ENCODE data around the gene UBE2S.

The UBE2S gene

DNA sequence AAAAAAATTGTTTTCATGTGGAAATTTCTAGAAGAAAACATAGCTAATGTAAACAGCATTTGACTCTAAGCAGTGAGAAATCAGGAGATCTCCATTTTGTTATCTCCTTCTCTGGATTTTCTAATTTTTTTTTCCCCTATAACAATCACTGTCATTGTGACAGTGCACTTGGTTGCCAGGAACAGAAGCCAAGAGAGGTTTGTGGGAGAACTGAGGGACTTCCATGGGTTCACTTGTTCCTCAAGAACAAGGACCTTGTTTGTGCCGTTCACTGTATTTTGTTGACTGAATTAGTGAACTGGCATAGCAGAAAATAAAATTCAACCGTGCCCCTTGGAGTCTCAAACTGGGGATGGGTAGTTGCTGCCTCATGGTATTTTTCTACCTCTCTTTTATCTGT lies 18.5 kb upstream of the UBE2S start:
- TF ChIP-seq EGR1 (IDR thresholded peaks at IDR 0.05), result no peak
- TF ChIP-seq, protein P1, sequence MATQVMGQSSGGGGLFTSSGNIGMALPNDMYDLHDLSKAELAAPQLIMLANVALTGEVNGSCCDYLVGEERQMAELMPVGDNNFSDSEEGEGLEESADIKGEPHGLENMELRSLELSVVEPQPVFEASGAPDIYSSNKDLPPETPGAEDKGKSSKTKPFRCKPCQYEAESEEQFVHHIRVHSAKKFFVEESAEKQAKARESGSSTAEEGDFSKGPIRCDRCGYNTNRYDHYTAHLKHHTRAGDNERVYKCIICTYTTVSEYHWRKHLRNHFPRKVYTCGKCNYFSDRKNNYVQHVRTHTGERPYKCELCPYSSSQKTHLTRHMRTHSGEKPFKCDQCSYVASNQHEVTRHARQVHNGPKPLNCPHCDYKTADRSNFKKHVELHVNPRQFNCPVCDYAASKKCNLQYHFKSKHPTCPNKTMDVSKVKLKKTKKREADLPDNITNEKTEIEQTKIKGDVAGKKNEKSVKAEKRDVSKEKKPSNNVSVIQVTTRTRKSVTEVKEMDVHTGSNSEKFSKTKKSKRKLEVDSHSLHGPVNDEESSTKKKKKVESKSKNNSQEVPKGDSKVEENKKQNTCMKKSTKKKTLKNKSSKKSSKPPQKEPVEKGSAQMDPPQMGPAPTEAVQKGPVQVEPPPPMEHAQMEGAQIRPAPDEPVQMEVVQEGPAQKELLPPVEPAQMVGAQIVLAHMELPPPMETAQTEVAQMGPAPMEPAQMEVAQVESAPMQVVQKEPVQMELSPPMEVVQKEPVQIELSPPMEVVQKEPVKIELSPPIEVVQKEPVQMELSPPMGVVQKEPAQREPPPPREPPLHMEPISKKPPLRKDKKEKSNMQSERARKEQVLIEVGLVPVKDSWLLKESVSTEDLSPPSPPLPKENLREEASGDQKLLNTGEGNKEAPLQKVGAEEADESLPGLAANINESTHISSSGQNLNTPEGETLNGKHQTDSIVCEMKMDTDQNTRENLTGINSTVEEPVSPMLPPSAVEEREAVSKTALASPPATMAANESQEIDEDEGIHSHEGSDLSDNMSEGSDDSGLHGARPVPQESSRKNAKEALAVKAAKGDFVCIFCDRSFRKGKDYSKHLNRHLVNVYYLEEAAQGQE (IDR thresholded peaks at IDR 0.05; ENCODE audit: low read depth), result no peak
- no peak for TF ChIP-seq CEBPB (IDR thresholded peaks at IDR 0.05)
- no peak for TF ChIP-seq NFIC (IDR thresholded peaks at IDR 0.05)
- no peak for TF ChIP-seq CREB1 (IDR thresholded peaks at IDR 0.05; ENCODE audit: low read depth)
- no peak for TF ChIP-seq YY1 (IDR thresholded peaks at IDR 0.05; ENCODE audit: low read depth)
- TF ChIP-seq, protein P2, sequence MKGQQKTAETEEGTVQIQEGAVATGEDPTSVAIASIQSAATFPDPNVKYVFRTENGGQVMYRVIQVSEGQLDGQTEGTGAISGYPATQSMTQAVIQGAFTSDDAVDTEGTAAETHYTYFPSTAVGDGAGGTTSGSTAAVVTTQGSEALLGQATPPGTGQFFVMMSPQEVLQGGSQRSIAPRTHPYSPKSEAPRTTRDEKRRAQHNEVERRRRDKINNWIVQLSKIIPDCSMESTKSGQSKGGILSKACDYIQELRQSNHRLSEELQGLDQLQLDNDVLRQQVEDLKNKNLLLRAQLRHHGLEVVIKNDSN (IDR thresholded peaks at IDR 0.05), result no peak
- no peak for TF ChIP-seq FOXM1 (IDR thresholded peaks at IDR 0.05; ENCODE audit: borderline replicate concordance, low read depth)
- no peak for TF ChIP-seq TCF12 (IDR thresholded peaks at IDR 0.05; ENCODE audit: low read depth)
- TF ChIP-seq, protein P3, sequence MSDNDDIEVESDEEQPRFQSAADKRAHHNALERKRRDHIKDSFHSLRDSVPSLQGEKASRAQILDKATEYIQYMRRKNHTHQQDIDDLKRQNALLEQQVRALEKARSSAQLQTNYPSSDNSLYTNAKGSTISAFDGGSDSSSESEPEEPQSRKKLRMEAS (IDR thresholded peaks at IDR 0.05), result no peak
- no peak for TF ChIP-seq EP300 (IDR thresholded peaks at IDR 0.05; ENCODE audit: borderline replicate concordance)
- no peak for TF ChIP-seq ZBTB7A (IDR thresholded peaks at IDR 0.05; ENCODE audit: low read depth)
- TF ChIP-seq TAF1 (IDR thresholded peaks at IDR 0.05; ENCODE audit: low read depth), result no peak
- TF ChIP-seq TEAD4 (IDR thresholded peaks at IDR 0.05), result no peak
- no peak for TF ChIP-seq RAD21 (IDR thresholded peaks at IDR 0.05; ENCODE audit: low read depth)

DNA sequence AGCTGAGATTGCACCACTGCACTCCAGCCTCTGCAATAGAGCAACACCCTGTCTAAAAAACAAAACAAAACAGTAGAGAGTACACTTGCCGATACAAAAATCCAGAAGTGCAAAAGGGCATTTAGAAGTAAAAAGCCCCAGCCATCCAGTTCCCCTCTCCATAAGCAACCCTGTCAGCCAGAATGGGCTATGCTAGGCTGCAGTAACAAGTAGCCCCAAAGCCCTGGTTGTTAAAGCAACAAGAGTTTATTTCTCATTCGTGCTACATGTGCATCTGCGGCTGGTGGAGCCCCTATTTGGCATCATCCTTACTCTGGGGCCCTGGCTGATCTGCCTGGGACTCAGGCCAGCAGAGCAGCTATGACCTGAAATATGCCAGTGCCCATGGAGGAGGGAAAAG lies 16.9 kb upstream of the UBE2S start:
- TF ChIP-seq RAD21 (IDR thresholded peaks at IDR 0.05; ENCODE audit: low read depth) (no peak), TCF12 (IDR thresholded peaks at IDR 0.05; ENCODE audit: low read depth) (no peak), CREB1 (IDR thresholded peaks at IDR 0.05; ENCODE audit: low read depth) (no peak), EP300 (IDR thresholded peaks at IDR 0.05; ENCODE audit: borderline replicate concordance) (no peak), FOXM1 (IDR thresholded peaks at IDR 0.05; ENCODE audit: borderline replicate concordance, low read depth) (no peak), EGR1 (IDR thresholded peaks at IDR 0.05) (no peak), ZBTB7A (IDR thresholded peaks at IDR 0.05; ENCODE audit: low read depth) (no peak), NFIC (IDR thresholded peaks at IDR 0.05) (no peak), TAF1 (IDR thresholded peaks at IDR 0.05; ENCODE audit: low read depth) (no peak), TEAD4 (IDR thresholded peaks at IDR 0.05) (no peak)
- TF ChIP-seq, protein P3 (IDR thresholded peaks at IDR 0.05), result no peak
- TF ChIP-seq, protein P1 (IDR thresholded peaks at IDR 0.05; ENCODE audit: low read depth), result no peak

DNA sequence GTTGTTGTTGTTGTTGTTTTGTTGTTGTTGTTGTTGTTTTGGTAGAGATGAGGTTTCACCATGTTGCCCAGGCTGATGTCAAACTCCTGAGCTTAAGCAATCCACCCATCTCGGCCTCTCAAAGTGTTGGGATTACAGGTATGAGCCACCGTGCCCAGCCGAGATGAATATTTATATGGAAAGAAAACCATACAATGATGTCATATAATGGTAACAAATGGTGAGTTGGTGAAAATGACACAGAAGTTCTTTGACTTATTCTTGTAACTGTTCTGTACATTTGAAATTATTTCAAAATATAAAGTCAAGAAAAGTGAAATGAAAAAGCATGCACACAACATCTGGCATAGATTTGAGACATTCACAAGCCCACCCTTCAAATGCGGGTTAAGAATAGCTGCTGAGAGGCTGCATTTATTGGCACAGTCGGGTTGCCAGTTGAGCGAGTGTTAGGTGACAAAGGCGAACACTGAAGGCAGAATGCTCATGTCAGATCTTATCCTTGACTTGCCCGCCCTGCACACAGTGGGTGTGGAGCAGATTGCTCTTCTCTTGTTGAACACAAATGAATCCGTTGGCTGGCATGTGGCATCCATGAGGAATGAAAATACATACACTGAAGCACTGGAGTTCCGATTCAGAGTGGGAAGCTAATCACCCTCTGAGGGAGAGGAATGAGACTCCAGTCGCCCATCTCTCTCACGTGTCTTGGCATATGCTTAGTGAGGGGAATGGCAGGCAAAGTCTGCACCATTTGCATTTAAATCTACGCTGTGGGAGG lies 15.8 kb upstream of the UBE2S start:
- no peak for TF ChIP-seq TEAD4 (IDR thresholded peaks at IDR 0.05)
- no peak for TF ChIP-seq RAD21 (IDR thresholded peaks at IDR 0.05; ENCODE audit: low read depth)
- no peak for TF ChIP-seq CREB1 (IDR thresholded peaks at IDR 0.05; ENCODE audit: low read depth)
- TF ChIP-seq, protein P3 (IDR thresholded peaks at IDR 0.05), result no peak
- no peak for TF ChIP-seq EP300 (IDR thresholded peaks at IDR 0.05; ENCODE audit: borderline replicate concordance)
- no peak for TF ChIP-seq TAF1 (IDR thresholded peaks at IDR 0.05; ENCODE audit: low read depth)
- TF ChIP-seq TCF12 (IDR thresholded peaks at IDR 0.05; ENCODE audit: low read depth), result no peak
- TF ChIP-seq FOXM1 (IDR thresholded peaks at IDR 0.05; ENCODE audit: borderline replicate concordance, low read depth), result no peak

DNA sequence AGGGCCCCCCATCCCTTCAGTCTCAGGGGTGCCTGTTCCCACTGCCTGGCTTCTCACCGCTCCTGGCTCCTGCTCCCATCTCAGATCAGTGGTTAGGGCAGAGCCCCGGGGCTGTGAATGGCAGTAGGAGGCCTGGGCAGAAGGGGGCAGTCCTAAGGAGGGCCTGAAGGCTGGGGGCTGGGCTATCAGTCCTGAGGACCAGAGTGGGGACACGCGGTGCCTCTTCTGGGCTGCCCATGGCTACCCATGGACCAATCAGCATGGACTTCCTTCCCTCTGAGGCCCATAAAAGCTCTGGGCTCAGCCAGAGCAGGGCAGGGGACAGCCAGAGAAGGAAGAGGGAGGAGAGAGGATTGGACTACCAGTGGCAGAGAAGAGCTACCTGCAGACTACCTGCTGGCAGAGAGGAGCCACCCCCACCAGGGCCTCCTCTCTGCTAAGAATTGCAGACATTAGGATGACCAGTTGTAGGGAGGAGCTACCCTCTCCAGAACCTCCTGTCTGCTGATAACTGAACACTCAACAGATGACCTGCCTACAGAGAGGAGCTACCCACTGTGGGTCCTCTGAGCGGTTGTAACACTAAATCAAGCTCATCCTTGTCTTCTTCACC lies 12.1 kb upstream of the UBE2S start:
- TF ChIP-seq TEAD4 (IDR thresholded peaks at IDR 0.05) (no peak), ZBTB7A (IDR thresholded peaks at IDR 0.05; ENCODE audit: low read depth) (no peak), CEBPB (IDR thresholded peaks at IDR 0.05) (no peak), FOXM1 (IDR thresholded peaks at IDR 0.05; ENCODE audit: borderline replicate concordance, low read depth) (no peak), TAF1 (IDR thresholded peaks at IDR 0.05; ENCODE audit: low read depth) (no peak), CREB1 (IDR thresholded peaks at IDR 0.05; ENCODE audit: low read depth) (no peak), EP300 (IDR thresholded peaks at IDR 0.05; ENCODE audit: borderline replicate concordance) (no peak)
- TF ChIP-seq, protein P3 (IDR thresholded peaks at IDR 0.05), result no peak
- TF ChIP-seq, protein P1 (IDR thresholded peaks at IDR 0.05; ENCODE audit: low read depth), result no peak
- TF ChIP-seq, protein P2 (IDR thresholded peaks at IDR 0.05), result no peak

Measured in Ishikawa (cell line).